ENCODE data around the gene TMEM204.

The TMEM204 gene

DNA sequence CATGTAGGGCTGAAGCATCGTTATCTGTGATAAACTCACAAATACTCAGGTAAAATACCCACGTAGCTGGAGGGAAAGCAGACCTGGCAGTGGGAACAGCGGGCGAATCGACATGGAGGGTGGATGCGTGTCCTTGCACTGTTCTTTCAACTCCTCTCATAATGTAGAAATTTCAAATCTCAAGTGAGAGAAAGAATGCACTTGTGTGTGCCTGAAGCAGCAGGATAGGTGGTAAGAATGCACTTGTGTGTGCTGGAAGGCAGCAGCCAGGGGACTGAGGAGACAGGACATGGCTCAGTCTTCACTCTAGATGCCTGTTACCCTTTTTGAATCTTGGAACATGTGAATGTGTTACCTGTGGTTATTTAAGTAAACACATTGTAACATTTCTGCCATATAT is 68.0 kb downstream of the TMEM204 start:
- DNase-seq: no peak

DNA sequence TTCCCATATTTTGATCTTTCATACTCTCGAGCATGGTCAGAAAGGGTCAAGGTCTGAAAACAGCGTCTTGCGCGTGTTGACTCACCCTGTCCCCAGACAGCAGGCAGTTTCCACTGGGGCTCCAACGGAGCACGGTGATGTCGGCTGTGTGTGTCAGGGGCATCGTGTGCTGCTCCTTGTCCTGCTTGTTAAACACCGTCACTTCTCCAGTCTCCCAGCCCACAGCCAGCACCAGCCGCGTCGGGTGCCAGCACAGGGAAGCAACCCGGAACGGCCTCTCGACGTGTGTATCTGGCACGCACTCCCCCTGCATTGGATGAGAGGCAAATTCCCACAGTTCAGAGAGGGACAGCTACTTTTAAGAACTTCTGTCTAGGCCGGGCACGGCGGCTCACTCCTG is 68.8 kb downstream of the TMEM204 start:
- DNase-seq: no peak

All from KG1 (cell line).